Panc1 (cell line): Measurements from ENCODE around the gene PVALB.

Experiments used
- CTCF ChIP-seq: fragments of 450-650 bp; IDR thresholded peaks from 2 replicates; pipeline ENCODE4 v1.5.1; 2017; ENCODE audit warnings: mild to moderate bottlenecking
- POLR2AphosphoS5 ChIP-seq: IDR thresholded peaks from 2 replicates; pipeline ENCODE4 v1.6.1; 2012; ENCODE audit warnings: mild to moderate bottlenecking, low read depth, low read length, moderate library complexity
- TCF7L2 ChIP-seq: IDR thresholded peaks from 2 replicates; pipeline ENCODE4 v1.6.1; 2011; ENCODE audit warnings: mild to moderate bottlenecking, low read depth, low read length, inconsistent platforms

- TF ChIP-seq CTCF (no peak), POLR2AphosphoS5 (no peak), TCF7L2 (no peak)
These were observed 50.8 kb downstream of the PVALB start for GRCh38 chr22:36765943-36766450.
